Measurements from ENCODE around the gene FOXK1.
"Not testable (repeated sequence)": the region's sequence is repeated elsewhere in the genome, so short reads cannot be mapped to it uniquely, and the experiment has no call there.

Gene FOXK1

DNA sequence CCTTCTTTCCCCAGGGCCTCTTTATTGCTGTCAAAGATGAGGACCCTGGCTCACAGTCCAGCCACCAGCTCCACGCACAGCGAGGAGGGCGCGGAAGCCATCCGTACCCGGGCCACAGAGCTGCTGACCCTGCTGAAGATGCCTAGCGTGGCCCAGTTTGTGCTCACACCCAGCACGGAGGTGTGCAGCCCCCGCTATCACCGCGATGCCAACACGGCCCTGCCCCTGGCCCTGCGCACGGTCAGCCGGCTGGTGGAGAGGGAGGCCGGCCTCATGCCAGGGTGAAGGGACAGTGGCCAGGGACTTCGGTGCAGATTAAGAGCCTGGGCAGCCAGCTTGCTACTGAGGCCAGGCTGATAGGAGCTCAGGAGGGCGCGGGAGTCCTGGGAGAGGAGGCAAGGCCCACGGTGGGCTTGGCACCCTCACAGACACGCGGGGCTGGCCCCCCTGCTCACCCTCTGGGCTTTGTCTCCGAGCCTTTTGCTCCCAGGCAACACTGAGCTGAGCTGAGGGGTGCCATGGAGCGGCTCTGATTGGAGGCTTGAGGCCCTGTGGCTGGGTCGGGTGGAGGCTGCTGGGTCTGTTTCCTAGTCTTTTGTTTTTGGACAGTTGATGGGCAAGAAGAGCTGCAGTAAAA lies 109.1 kb downstream of the FOXK1 start:
- H4K20me1 ChIP-seq (ENCODE audit: insufficient read depth, low read length) = no peaks in the 10 kb centered on the region
- H3K9me3 ChIP-seq (ENCODE audit: insufficient read depth, low read length) = no peaks in the 10 kb centered on the region
- no peaks in the 10 kb centered on the region for H3K79me2 ChIP-seq (ENCODE audit: low read length)
- no peaks in the 10 kb centered on the region for H3K27me3 ChIP-seq (ENCODE audit: low read depth, low read length)
- no peak overlapping the region for H3K27ac ChIP-seq (ENCODE audit: low read length)
- no peaks in the 10 kb centered on the region for H3K4me1 ChIP-seq (ENCODE audit: low read length)
- no peak overlapping the region for H2AFZ ChIP-seq (ENCODE audit: low read depth, low read length)
- H3K4me2 ChIP-seq (ENCODE audit: low read length) = no peak overlapping the region
- no peak for TF ChIP-seq CTCF (IDR thresholded peaks at IDR 0.05; ENCODE audit: low read depth, low read length)
- no peak for TF ChIP-seq EZH2phosphoT487 (IDR thresholded peaks at IDR 0.05; ENCODE audit: low read depth)
- no peaks in the 10 kb centered on the region for H3K36me3 ChIP-seq (replicated peaks; ENCODE audit: low read depth, low read length)
- H3K4me3 ChIP-seq (ENCODE audit: low read length) = no peak overlapping the region
- H3K9ac ChIP-seq (ENCODE audit: low read length) = no peak overlapping the region

- Histone ChIP-seq H3K9ac (ENCODE audit: low read length) (no peak overlapping the region), H3K4me1 (ENCODE audit: low read length) (no peaks in the 10 kb centered on the region), H3K27me3 (ENCODE audit: low read depth, low read length) (no peaks in the 10 kb centered on the region), H3K9me3 (ENCODE audit: insufficient read depth, low read length) (no peaks in the 10 kb centered on the region), H2AFZ (ENCODE audit: low read depth, low read length) (no peak overlapping the region), H3K4me3 (ENCODE audit: low read length) (no peak overlapping the region), H3K4me2 (ENCODE audit: low read length) (no peak overlapping the region), H3K36me3 (replicated peaks; ENCODE audit: low read depth, low read length) (no peaks in the 10 kb centered on the region), H3K27ac (ENCODE audit: low read length) (no peak overlapping the region), H3K79me2 (ENCODE audit: low read length) (no peaks in the 10 kb centered on the region), H4K20me1 (ENCODE audit: insufficient read depth, low read length) (no peaks in the 10 kb centered on the region)
- TF ChIP-seq EZH2phosphoT487 (IDR thresholded peaks at IDR 0.05; ENCODE audit: low read depth) (no peak), CTCF (IDR thresholded peaks at IDR 0.05; ENCODE audit: low read depth, low read length) (no peak)
These were observed 109.8 kb downstream of the FOXK1 start for GRCh38 chr7:4791738-4792536.

GRCh38 chr7:4792537-4793126 lies 110.5 kb downstream of the FOXK1 start:
- Histone ChIP-seq H2AFZ (ENCODE audit: low read depth, low read length) (no peak overlapping the region), H3K9me3 (ENCODE audit: insufficient read depth, low read length) (no peaks in the 10 kb centered on the region), H3K9ac (ENCODE audit: low read length) (no peak overlapping the region), H4K20me1 (ENCODE audit: insufficient read depth, low read length) (no peaks in the 10 kb centered on the region), H3K36me3 (replicated peaks; ENCODE audit: low read depth, low read length) (no peaks in the 10 kb centered on the region), H3K4me1 (ENCODE audit: low read length) (no peaks in the 10 kb centered on the region), H3K27ac (ENCODE audit: low read length) (no peak overlapping the region), H3K79me2 (ENCODE audit: low read length) (no peaks in the 10 kb centered on the region), H3K27me3 (ENCODE audit: low read depth, low read length) (no peaks in the 10 kb centered on the region), H3K4me2 (ENCODE audit: low read length) (no peak overlapping the region), H3K4me3 (ENCODE audit: low read length) (no peak overlapping the region)
- no peak for TF ChIP-seq CTCF (IDR thresholded peaks at IDR 0.05; ENCODE audit: low read depth, low read length)
- no peak for TF ChIP-seq EZH2phosphoT487 (IDR thresholded peaks at IDR 0.05; ENCODE audit: low read depth)

DNA sequence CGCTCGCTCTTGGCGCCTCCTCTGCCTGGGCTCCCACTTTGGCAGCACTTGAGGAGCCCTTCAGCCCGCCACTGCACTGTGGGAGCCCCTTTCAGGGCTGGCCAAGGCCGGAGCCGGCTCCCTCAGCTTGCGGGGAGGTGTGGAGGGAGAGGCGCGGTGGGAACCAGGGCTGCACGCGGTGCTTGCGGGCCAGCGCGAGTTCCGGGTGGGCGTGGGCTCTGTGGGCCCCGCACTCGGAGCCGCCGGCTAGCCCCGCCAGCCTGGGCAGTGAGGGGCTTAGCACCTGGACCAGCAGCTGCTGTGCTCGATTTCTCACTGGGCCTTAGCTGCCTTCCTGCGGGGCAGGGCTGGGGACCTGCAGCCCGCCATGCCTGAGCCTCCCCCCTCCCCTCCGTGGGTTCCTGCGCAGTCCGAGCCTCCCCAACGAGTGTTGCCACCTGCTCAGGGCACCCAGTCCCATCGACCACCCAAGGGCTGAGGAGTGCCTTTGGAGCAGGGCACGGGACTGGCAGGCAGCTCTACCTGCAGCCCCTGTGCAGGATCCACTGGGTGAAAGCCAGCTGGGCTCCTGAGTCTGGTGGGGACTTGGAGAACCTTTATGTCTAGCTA lies 111.4 kb downstream of the FOXK1 start:
- H3K4me1 ChIP-seq (ENCODE audit: low read length); H4K20me1 ChIP-seq (ENCODE audit: insufficient read depth, low read length); H3K79me2 ChIP-seq (ENCODE audit: low read length); H2AFZ ChIP-seq (ENCODE audit: low read depth, low read length); H3K27ac ChIP-seq (ENCODE audit: low read length); H3K9ac ChIP-seq (ENCODE audit: low read length); H3K4me3 ChIP-seq (ENCODE audit: low read length); H3K27me3 ChIP-seq (ENCODE audit: low read depth, low read length); H3K4me2 ChIP-seq (ENCODE audit: low read length); H3K9me3 ChIP-seq (ENCODE audit: insufficient read depth, low read length); H3K36me3 ChIP-seq (replicated peaks; ENCODE audit: low read depth, low read length): not testable (repeated sequence)

- H3K9me3 ChIP-seq (ENCODE audit: insufficient read depth, low read length); H3K4me1 ChIP-seq (ENCODE audit: low read length); H3K4me2 ChIP-seq (ENCODE audit: low read length); H4K20me1 ChIP-seq (ENCODE audit: insufficient read depth, low read length); H3K27me3 ChIP-seq (ENCODE audit: low read depth, low read length); H2AFZ ChIP-seq (ENCODE audit: low read depth, low read length); H3K36me3 ChIP-seq (replicated peaks; ENCODE audit: low read depth, low read length); H3K4me3 ChIP-seq (ENCODE audit: low read length); H3K27ac ChIP-seq (ENCODE audit: low read length); H3K9ac ChIP-seq (ENCODE audit: low read length); H3K79me2 ChIP-seq (ENCODE audit: low read length): not testable (repeated sequence)
These were observed 112.1 kb downstream of the FOXK1 start for GRCh38 chr7:4794171-4794570.
